SK-N-SH (cell line): Measurements from ENCODE around the gene FOXP1. TPM values are rescaled to one million over a fixed set of nuclear protein-coding genes. Genes with fewer than 3 reads are reported as not detected.

Source experiments
- CTCF ChIA-PET: fragments of 300-600, 350-600 bp; formaldehyde crosslinking; extraction: SDS; loops from one replicate; lab custom pipeline; 2021; lab: Yijun Ruan, JAX
- POLR2A ChIA-PET: fragments of 350-600 bp; sonication (Branson Sonifier 250); formaldehyde crosslinking; extraction: SDS; loops from one replicate; lab custom pipeline; 2020; ENCODE audit warnings: antibody characterized with exemption, inconsistent platforms; lab: Yijun Ruan, JAX
- DNase-seq: peaks from one replicate; pipeline ENCODE4 v3.0.0; 2012
- H2AFZ ChIP-seq: fragments of 200-600 bp; sonication (generic); 2 replicates; pipeline ENCODE4 v1.8.1; 2016; ENCODE audit warnings: antibody characterized with exemption, mild to moderate bottlenecking, low read depth
- H3F3A ChIP-seq: fragments of 200-600 bp; sonication (generic); replicated peaks from 2 replicates; pipeline ENCODE3; 2016; ENCODE audit warnings: antibody characterized with exemption, mild to moderate bottlenecking; ENCODE audit not compliant: insufficient read depth
- H3K27ac ChIP-seq, 2 experiments: fragments of 200-500 bp in 1 of 2; fragments of 200-600 bp in 1 of 2; sonication (Bioruptor generic) in 1 of 2; sonication (generic), shearing (Covaris generic) in 1 of 2; 2 replicates each; pipeline versions ENCODE4 v1.5.1 to v1.6.1; 2014 to 2016; ENCODE audit warnings: low read depth in 2 of 2, inconsistent platforms in 1 of 2, low read length in 1 of 2, mild to moderate bottlenecking in 1 of 2, mixed read lengths in 1 of 2
- H3K27me3 ChIP-seq: fragments of 200-600 bp; sonication (generic), shearing (Covaris generic); 2 replicates; pipeline ENCODE4 v1.6.1; 2016; ENCODE audit warnings: mixed run types; ENCODE audit not compliant: insufficient read depth
- H3K36me3 ChIP-seq, 2 experiments: fragments of 200-500 bp in 1 of 2; fragments of 200-600 bp in 1 of 2; sonication (Bioruptor generic) in 1 of 2; sonication (generic) in 1 of 2; replicated peaks in 1 of 2; 2 replicates each; pipeline versions ENCODE3 to v1.5.1; 2014 to 2016; ENCODE audit warnings: low read length in 1 of 2, mild to moderate bottlenecking in 1 of 2; ENCODE audit not compliant: insufficient read depth in 2 of 2, control insufficient read depth in 1 of 2
- H3K4me1 ChIP-seq, 2 experiments: fragments of 200-500 bp in 1 of 2; fragments of 200-600 bp in 1 of 2; sonication (Bioruptor generic) in 1 of 2; sonication (generic), shearing (Covaris generic) in 1 of 2; 2 replicates each; pipeline versions ENCODE4 v1.5.1 to v1.6.1; 2014 to 2016; ENCODE audit warnings: low read depth in 1 of 2, low read length in 1 of 2, mixed run types in 1 of 2; ENCODE audit not compliant: insufficient read depth in 2 of 2, control insufficient read depth in 1 of 2
- H3K4me2 ChIP-seq: fragments of 200-600 bp; sonication (generic), shearing (Covaris generic); 2 replicates; pipeline ENCODE4 v1.6.1; 2017; ENCODE audit warnings: mixed run types
- H3K4me3 ChIP-seq, 2 experiments: fragments of 200-500 bp in 1 of 2; fragments of 200-600 bp in 1 of 2; sonication (Bioruptor generic) in 1 of 2; sonication (generic), shearing (Covaris generic) in 1 of 2; 2 replicates each; pipeline versions ENCODE4 v1.5.1 to v1.8.1; 2014 to 2016; ENCODE audit warnings: low read depth in 2 of 2, inconsistent platforms in 1 of 2, low read length in 1 of 2, mild to moderate bottlenecking in 1 of 2, mixed read lengths in 1 of 2, moderate library complexity in 1 of 2
- H3K79me2 ChIP-seq: fragments of 200-600 bp; sonication (generic); 2 replicates; pipeline ENCODE4 v1.8.1; 2017; ENCODE audit warnings: mild to moderate bottlenecking; ENCODE audit not compliant: insufficient read depth
- H3K9ac ChIP-seq: fragments of 200-600 bp; sonication (generic); 2 replicates; pipeline ENCODE4 v1.6.1; 2017; ENCODE audit warnings: mixed run types
- H3K9me2 ChIP-seq: fragments of 200-600 bp; sonication (generic); 2 replicates; pipeline ENCODE4 v1.6.1; 2017; ENCODE audit warnings: mixed run types
- H3K9me3 ChIP-seq: fragments of 200-600 bp; sonication (generic); 2 replicates; pipeline ENCODE4 v1.6.1; 2017; ENCODE audit warnings: mixed run types, mild to moderate bottlenecking, moderate library complexity
- H4K20me1 ChIP-seq: fragments of 200-600 bp; sonication (generic); 2 replicates; pipeline ENCODE4 v1.6.1; 2017; ENCODE audit warnings: mild to moderate bottlenecking, mixed run types; ENCODE audit not compliant: insufficient read depth
- CTCF ChIP-seq: fragments of 200-600 bp; sonication (generic); IDR thresholded peaks from 2 replicates; pipeline ENCODE4 v1.6.1; 2017; ENCODE audit warnings: antibody characterized with exemption, mild to moderate bottlenecking, moderate library complexity
- EZH2phosphoT487 ChIP-seq: fragments of 200-600 bp; sonication (generic); IDR thresholded peaks from 2 replicates; pipeline ENCODE4 v1.6.1; 2017; ENCODE audit warnings: low read depth, mixed run types, mild to moderate bottlenecking, antibody characterized with exemption, moderate library complexity, borderline replicate concordance
- GABPA ChIP-seq: IDR thresholded peaks from 2 replicates; pipeline ENCODE4 v1.4.0; 2012; ENCODE audit warnings: low read depth, mild to moderate bottlenecking
- IRF3 ChIP-seq: fragments of 150-350 bp; IDR thresholded peaks from 2 replicates; pipeline ENCODE4 v1.6.1; 2016; ENCODE audit warnings: mild to moderate bottlenecking, low read depth, low read length
- MAX ChIP-seq: IDR thresholded peaks from 2 replicates; pipeline ENCODE4 v1.4.0; 2012; ENCODE audit warnings: low read depth
- MEF2A ChIP-seq: IDR thresholded peaks from 2 replicates; pipeline ENCODE4 v1.4.0; 2012; ENCODE audit warnings: low read depth, borderline replicate concordance
- MXI1 ChIP-seq: IDR thresholded peaks from 2 replicates; pipeline ENCODE4 v1.6.1; 2012; ENCODE audit warnings: mild to moderate bottlenecking, low read depth, low read length, improper control_type of control experiment
- PBX3 ChIP-seq: IDR thresholded peaks from 2 replicates; pipeline ENCODE4; 2012
- RAD21 ChIP-seq: IDR thresholded peaks from 2 replicates; pipeline ENCODE4 v1.6.1; 2012; ENCODE audit warnings: mild to moderate bottlenecking, low read length
- REST ChIP-seq: IDR thresholded peaks from 2 replicates; pipeline ENCODE4 v1.6.1; 2012; ENCODE audit warnings: mild to moderate bottlenecking, low read depth, low read length, moderate library complexity
- TEAD4 ChIP-seq: IDR thresholded peaks from 2 replicates; pipeline ENCODE4 v1.4.0; 2012; ENCODE audit warnings: mild to moderate bottlenecking, borderline replicate concordance; ENCODE audit not compliant: insufficient read depth
- YY1 ChIP-seq: IDR thresholded peaks from 2 replicates; pipeline ENCODE4 v1.4.0; 2012; ENCODE audit warnings: low read depth, mild to moderate bottlenecking
- ZBTB33 ChIP-seq: IDR thresholded peaks from 2 replicates; pipeline ENCODE4 v1.4.0; 2012; ENCODE audit warnings: low read depth, borderline replicate concordance
- WGBS: methylation state at CpG from one replicate; pipeline ENCODE4 v1.1.6; 2017; ENCODE audit warnings: low lambda C conversion rate; 5-methylcytosine and 5-hydroxymethylcytosine counted together
- polyA plus RNA-seq, 3 experiments: library from polyadenylated mRNA; depleted of rRNA; stranded (reverse); fragments of >200 nt; gene quantifications; 2 replicates each; pipeline ENCODE4 v1.2.3, GENCODE V29; 2012

The FOXP1 gene
- polyA plus RNA-seq, 1 of the 3 experiments (the other 2 are of a cell fraction): 8.8 TPM

GRCh38 chr3:71305231-71306206 is 278.0 kb downstream of the FOXP1 start:
- ChIA-PET CTCF (no interaction called here), POLR2A (no interaction called here)
- no peaks in the 10 kb centered on the region for H3F3A ChIP-seq
- no peaks in the 10 kb centered on the region for H4K20me1 ChIP-seq
- H3K79me2 ChIP-seq: peaks cover 79% of the 10 kb centered on the region
- no peaks in the 10 kb centered on the region for H3K36me3 ChIP-seq
- no peak overlapping the region; a peak in 1 of 4 replicates for H3K27ac ChIP-seq
- no peak overlapping the region for H3K9ac ChIP-seq
- no peak overlapping the region for H3K4me3 ChIP-seq
- DNase-seq: no peak
- no peaks in the 10 kb centered on the region for H3K27me3 ChIP-seq
- no peaks in the 10 kb centered on the region for H3K9me2 ChIP-seq
- no peaks in the 10 kb centered on the region for H3K9me3 ChIP-seq
- peaks cover 8 to 9% of the 10 kb centered on the region in 2 experiments; a peak in 3 of 4 replicates for H3K4me1 ChIP-seq
- no peak overlapping the region for H2AFZ ChIP-seq
- WGBS: 85% methylated on average over 21 of the region's 21 CpGs
- 0 out of 2 replicates have a peak overlapping the region, but pooled peaks have one; percentile 4 for H3K4me2 ChIP-seq
- TF ChIP-seq MAX (no peak), GABPA (no peak), IRF3 (no peak), REST (no peak), TEAD4 (no peak), RAD21 (no peak), YY1 (no peak), CTCF (no peak), EZH2phosphoT487 (no peak), MXI1 (no peak), MEF2A (no peak), ZBTB33 (no peak), PBX3 (no peak)
- TF ChIP-seq, all 33 proteins: peak for 0
